NCI-H2107 (cell line): ENCODE results near the gene GNAQ.

ENCODE experiments used
- DNase-seq: peaks from one replicate; lab custom pipeline; 2025; lab: John Stamatoyannopoulos, UW

Gene GNAQ

DNA sequence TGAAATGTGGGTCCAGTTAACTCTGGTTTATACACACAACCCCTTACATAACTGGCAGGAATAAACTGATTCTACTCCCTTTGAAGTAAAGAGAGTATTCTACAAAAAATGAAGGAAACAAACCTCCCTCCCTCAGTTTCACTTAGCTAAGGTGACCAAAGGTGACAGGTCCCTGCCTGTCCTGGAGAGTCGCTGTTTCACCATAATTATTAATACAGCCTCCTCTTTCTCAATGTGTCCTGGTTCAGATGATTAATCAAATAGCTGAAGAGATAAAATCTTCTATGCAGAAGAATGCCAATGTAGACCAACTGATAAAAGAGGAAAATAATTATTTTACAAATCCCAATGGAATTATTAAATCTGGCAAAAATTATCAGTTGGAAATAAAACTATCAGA lies 219.8 kb downstream of the GNAQ start:
- no peak for DNase-seq

DNA sequence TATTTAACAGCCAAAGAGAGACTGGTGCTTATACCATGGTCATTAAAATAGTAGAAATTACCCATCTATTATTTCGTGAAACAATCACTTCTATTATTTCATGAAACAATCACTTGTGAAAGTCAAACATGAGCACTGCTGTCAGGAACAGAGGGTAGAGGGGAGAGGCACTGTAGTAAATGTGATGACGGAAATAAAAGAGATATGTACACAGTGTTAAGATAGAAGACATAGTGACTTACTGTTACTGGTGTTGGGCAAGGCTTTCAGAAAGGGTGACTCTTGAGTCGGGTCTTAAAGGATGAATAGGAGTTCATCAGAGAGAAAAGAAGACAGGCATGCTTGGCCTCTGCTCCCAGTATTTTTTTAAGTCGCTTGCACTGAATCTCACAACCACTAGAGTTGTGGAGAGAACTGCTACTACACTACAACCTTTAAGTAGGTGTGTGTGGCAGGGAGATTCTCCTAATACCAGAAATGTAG lies 220.9 kb downstream of the GNAQ start:
- DNase-seq = no peak

DNA sequence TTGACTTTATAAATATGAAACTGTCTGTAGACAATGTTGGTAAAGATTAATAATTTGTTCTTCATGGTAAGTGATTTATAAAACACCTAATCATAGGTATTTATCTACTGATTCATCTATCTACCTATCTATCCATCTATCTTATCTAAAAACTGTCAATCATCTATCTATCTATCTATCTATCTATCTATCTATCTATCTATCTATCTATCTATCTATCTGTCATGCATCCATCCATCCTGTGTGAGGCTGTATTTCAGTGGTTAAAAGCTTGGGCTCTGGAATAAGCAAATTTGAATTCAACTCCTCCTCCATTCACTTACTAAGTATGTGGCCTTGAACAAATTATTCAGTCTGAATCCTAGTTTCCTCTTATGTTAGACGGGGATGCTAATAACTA lies 221.6 kb downstream of the GNAQ start:
- no peak for DNase-seq

DNA sequence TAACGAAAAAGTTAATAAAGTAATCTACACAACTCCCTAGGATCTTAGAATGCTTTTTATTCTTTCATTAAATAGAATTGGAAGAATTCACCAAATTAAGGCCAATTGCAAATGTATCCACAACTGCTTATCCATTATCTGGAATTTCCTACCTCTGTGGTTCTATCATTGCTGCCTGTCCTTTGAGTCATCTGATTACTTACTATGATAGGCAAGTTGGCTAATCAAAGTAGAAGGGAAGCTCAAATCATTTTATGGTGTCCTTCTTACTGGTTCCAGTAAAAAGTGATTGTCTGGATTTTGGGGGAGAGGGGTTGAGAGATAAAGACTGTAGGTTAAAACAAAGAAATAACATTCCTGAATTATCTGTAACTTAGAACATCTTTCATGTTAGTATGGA lies 222.1 kb downstream of the GNAQ start:
- no peak for DNase-seq

DNA sequence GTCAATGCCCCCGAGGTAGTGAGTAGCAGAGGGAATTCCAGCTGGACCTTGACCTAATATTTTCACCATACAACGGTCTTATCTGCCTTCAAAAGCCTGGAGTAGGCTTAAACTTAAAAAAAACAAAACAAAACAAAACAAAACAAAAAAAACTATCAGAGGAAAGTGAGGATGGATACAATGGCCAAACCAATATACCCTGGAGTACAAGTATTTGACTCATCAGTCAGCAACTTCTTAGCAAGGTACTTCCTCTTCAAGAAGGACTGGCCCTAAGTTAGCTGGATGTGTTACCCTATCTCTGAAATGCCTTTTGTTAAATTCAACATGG lies 222.9 kb downstream of the GNAQ start:
- DNase-seq = no peak

DNA sequence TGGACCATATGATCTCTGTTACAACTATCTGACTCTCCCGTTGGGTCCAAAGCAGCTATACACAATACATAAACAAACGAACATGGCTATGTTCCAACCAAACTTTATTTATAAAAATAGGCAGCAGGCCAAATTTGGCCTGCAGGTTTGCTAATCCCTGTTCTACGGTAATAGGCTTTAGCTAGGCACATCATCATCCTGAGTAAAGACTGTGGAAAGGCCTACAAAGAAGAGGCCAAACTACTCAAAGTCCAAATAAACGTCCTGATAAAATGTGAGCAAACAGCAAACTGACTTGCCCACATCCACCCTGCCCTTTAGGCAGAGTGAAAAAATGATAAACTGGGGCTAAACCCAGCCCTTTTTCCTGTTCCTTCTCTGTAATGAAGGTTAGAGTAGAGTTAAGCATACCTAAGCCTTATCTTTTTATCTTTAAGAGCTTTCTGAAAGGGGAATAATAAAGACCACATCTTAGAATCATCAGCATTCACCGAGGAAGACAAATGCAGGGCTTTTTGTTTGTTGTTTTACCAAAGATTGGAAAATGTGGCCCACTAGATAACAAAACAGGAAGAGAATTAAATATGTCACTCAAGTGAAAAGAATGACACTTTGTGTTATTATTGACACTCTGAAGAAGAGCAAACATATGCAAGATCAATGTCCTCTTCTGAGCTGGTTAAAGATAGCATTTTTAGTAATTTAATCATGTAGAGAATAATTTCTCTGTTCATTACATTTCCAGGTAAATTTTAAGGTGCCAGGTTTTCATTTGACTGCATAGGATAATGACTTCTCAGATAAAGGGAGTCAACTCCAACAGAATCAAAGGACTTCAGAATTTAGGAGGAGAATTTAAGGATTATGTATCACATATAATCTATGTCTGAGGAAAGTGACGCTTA lies 223.5 kb downstream of the GNAQ start:
- DNase-seq = no peak

DNA sequence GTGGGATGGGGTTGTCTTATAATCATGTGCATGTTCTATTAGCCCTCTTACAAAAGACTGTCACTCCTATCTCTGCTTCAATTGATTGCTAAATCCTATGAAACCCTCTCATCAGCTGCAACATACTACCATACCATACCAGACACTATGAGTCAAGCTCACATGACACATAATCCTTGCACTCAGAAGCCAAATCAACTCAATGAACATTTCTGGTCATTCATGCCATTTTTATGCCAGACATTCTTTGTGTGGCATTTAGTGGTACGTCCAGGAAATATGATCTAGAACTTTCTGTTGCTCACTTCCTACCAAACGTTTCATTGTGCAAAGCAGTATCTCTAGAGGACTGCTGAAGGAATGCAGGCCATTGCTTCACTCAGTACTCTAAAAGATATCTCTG lies 224.3 kb downstream of the GNAQ start:
- no peak for DNase-seq

DNA sequence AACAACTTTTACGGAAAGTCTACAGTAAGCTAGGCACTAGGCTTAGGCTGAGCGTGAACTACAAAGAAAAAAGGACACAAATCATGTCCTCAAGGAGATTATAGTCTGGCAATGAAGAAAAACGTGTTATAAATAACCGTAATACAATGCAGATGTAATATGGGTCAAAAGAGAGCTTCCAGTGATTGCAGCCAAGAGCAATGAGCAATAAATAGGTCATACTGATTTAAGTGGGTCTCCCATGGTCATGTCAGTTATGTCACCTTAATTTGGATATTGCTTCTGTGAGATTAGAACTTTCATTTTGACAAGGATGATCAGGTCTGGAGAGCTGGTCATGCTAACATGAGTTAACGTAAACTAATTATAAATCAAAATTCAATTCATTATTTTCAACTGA lies 224.9 kb downstream of the GNAQ start:
- no peak for DNase-seq

DNA sequence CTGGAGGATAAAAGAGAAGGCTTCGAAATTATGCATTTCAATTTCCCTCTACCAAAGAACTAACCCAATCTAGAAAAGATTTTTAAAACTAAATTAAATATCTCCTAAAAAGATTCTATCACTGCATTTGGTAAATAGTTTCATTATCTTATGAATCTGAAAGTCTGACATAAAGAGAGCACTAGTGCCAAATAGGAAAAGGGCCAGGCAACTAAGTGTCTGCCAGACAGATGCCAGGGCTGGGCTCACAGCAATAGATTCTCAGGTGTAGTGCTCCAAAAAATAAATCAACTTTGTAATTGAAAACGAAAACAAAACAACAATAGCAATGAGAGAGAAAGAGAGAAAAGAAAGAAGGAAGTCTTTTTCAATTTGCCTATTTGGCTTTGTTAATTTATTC lies 225.8 kb downstream of the GNAQ start:
- no peak for DNase-seq

DNA sequence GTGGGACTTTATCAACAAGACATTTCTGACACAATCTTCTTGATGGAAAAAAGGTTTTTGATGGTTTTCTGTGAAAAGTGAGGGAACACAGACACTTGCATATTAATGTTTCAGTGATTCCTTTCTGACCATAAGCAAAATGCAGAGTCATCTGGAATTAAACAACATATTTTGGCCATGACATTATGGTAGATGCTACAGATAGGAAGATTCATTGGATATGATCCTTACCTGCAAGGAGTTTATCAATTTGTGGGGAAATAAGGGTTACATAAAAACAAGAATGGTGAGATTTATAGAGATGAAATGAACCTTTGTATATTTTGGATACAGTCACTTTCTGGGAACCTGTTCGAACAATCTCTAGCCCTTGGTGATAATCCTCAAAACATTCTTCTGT lies 228.2 kb downstream of the GNAQ start:
- no peak for DNase-seq

DNA sequence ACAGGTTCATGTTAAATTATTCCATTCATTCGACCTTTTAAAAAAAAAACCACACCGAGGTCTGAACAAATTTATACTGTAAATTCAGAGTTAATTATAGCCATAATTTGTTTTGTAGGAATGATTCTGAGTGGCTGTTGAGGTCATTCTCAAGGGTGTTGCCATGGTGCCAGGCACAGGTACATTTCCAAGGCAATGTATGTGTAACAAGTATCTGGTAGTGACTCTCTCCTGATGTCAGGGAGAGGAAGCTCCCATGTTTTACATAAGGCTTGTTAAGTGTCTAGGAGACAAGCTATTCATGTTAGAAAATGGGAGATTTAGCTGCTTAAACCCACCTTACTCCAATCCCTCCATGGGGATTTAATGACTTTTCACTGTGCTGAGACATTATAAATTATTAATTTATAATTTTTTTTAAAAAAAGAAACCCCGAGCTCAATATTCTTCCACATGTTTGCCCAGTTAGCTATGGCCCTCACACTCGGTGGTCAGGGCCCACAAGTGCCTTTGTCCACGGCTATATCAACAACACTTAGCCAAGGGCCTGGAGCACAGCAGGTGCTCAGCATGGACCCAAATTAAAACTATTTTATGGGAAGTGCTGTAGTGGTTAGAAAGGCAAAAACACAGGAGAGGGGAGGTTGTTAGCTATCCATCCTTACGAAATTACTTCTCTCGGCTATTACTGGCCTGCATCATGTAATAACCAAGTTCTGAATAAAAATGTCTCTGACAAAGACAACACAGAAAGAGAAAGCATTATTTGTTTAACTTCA lies 228.9 kb downstream of the GNAQ start:
- no peak for DNase-seq

DNA sequence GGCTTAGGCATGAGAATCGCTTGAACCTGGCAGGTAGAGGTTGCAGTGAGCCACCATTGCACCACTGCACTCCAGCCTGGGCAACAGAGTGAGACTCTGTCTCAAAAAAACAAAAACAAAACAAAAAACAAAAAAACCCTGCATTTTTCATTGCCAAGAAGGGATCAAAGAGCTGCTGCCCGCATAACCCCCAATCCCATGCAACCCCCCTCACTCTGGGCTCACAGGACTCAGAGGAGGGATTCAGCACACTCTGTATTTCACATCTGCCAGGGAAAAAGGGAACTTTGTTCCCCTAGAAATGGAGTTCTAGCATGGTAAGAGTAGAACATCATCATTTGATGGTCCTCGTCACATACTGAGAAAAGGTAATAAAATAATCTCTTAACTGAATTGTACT lies 229.5 kb downstream of the GNAQ start:
- DNase-seq = no peak

DNA sequence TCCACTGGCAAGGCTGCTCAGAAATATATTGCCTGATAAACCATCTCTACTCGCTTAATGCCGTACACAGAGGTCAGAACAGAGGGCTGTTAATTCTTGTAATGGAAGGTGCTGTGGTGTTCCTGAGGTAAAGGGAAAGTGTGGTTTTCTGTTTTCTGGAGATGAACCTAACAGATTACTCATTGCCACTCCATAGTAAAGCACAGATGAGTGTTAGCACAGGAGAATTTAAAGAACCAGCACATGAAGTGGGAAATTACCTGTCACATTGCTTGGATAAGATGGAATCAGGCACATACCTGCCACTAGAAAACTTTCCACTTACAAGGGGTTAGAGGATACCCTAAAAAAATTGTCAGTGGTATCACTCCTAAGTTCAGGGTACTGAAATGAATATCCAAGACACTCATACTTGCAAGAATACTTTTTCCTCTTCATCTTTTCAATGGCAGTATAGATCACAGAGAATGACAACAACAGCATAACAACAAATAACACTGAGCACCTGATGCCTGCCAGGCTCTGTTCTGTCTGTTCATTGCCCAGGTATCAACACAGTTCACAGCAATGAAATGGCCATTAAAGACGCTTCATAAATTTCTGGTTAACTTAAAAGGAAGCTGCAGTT lies 230.6 kb downstream of the GNAQ start:
- no peak for DNase-seq

DNA sequence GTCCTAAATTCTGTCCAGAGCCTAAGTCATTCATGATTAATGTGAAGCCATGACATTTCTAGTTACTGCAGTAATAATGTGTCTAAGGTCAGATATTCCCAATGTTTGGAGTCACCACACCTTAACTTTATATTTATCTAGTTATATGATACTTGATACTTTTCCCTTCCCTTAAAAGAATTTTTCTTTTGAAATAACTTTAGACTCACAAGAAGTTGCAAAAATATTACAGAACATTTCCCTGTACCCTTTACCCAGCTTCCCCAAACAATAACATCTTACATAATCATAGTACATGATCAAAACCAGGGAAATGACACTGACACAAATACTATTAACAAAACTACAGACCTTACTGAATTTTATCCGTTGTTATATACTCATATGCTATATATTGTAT lies 233.5 kb downstream of the GNAQ start:
- no peak for DNase-seq

DNA sequence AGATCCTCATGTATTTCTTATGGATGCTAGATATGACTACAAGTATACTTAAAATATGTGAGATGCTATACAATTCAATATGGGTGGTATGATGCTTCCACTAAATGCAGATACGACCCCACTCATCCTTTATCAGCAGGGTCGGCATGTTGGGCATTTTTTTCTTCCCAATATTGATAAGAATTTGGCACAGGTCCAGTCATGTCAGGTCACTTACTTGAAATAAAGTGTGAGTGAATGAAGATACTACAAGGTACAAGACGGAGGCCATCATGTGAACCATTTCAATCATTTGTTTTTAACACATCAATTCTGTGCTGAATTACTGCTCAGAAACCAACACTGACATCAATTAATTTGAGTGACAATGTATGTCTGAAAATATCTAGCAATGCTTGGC lies 236.6 kb downstream of the GNAQ start:
- no peak for DNase-seq

DNA sequence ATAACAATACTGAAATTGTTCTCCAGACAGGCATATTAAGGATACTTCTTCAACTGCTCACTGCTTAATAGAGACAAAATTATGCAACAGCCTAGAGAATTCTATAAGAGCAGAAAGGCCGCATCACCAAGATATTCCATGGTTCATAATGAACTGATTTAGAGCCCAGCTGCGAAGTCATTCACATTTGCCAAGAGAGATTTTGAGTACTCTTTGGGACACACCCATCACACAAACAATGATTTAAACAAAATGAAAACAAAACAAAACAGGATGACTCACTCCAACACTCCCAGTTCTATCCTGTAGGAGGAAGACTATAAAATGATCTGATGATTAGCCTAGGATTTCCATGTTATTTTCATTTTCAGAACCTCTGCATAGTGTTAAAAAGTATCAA lies 237.8 kb downstream of the GNAQ start:
- no peak for DNase-seq

DNA sequence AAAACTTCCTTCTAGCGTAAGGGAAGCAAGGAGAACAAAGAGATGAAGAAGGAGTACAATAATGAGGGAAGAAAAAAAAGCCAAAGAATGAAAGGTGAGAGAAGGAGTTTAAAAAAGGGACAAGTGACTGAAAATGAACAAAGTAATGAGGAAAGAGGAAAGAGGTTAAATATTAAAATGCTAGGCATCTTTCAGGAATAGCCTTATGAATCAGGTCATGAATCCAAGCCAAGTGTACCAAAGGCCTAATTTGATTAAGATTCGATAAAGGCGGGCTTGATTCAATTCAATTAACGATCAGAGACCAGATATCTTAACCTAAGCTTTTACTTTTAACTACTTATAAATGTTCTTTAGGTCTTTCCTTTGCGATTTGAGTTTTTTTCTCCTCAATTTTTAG lies 241.7 kb downstream of the GNAQ start:
- DNase-seq = no peak

DNA sequence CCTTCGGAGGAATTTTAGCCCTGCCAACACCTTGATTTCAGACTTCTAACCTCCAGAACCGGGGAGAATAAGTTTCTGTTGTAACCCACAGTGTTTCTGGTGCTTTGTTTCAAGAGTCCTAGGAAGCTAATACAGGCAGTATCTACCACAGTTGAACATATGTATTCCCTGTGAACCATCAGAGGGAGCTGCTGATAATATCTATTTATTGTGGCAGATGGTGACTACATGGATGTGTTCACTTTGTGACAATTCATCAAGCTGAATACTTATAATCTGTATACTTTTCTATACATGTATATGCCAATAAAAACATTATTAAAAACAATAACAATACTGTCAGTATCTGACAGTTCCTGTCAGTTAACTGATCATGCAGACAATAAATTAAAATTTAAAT lies 246.3 kb downstream of the GNAQ start:
- no peak for DNase-seq

DNA sequence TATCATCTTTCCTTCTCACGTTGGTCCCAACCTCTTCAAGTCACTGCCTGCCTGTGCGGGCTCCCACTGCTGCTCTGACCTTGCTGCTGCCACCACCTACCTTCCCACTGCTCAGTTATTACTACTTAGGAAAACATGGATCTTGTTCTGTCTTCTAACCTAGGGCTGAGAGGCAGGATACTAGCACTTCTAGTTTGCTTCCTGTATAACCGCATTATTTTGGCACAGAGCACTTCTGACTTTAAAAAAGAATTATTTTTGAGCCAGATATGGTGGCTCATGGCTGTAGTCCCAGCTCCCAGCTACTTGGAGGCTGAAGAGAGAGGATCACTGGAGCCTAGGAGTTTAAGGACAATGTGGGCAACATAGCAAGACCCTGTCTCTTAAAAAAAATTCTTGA lies 248.1 kb downstream of the GNAQ start:
- no peak for DNase-seq

DNA sequence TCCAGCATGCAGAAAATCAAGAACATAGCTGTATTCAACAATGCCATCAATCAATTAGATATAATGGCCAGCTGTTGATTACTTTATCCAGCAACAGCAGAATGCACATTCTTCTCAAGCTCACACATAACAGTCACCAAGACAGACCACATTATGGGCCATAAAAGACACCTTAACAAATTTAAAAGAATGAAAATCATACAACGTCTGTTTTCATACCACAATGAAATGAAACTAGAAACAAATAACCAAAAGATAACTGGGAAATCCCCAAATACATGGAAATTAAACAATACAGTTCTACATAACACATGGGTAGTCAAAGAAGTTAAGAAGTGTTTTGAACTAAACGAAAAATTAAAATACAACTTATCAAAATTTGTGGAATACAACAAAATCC lies 252.6 kb downstream of the GNAQ start:
- no peak for DNase-seq

DNA sequence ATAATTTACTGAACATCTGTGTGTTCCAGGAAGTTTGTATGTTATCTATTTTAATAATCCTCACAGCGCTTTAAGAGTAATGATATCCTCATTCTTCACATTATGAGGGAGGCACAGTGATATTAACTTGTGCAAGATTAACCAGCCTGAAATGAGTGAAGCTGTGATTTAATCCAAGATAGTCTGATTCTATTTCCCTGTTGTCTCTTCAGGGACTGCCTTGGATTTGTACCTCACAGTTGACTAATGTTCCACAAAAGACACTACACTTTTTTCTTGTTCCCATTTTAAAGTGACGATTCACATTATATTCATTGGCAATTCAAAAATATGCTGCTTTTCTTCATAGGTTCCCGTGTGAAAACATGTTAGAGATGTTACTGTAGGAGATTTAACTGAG lies 258.2 kb downstream of the GNAQ start:
- DNase-seq = no peak

DNA sequence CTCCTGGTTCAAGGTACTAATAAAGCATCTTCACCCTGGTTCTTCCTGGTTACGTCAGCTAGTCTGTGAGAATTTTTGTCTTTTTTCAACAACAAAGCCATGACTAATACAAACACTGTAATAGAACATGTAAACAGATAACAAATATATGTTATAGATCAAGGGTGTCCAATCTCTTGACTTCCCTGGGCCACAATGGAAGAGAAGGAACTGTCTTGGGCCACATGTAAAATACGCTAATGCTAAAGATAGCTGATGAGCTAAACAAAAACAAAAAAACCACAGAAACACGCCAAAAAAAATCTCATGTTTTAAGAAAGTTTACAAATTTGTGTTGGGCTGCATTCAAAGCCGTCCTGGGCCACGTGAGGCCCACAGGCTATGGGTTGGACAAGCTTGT lies 259.0 kb downstream of the GNAQ start:
- DNase-seq = no peak

DNA sequence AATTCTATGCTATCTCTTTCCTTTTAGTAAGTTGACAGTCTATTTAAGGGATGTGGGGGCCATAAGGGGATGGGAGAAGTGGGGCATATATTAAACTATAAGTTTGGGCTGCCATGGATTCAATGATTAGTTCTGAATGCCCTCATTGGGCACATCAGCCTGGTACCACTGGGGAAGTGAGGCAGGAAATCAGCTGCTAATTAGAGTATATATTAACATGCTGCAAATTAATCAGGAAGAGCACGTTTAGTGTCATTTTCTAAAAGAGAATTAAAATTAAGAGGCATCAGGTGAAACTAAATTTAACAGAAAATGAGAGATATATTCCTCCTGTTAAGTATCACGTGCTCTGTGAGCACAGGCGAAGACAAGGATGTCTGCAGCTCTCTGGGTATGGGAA lies 260.4 kb downstream of the GNAQ start:
- no peak for DNase-seq
